ES-I3 (cell line): ENCODE measurements around the gene TMEM59.
"Not testable (repeated sequence)": the region's sequence is repeated elsewhere in the genome, so short reads cannot be mapped to it uniquely, and the experiment has no call there.

ENCODE experiments used
- H3K36me3 ChIP-seq: 2 replicates; pipeline ENCODE4 v1.6.1; 2013; ENCODE audit warnings: mild to moderate bottlenecking, low read length, control low read depth, moderate library complexity; ENCODE audit not compliant: insufficient read depth
- H3K4me1 ChIP-seq: 2 replicates; pipeline ENCODE4 v1.6.1; 2013; ENCODE audit warnings: mild to moderate bottlenecking, control low read depth, low read length; ENCODE audit not compliant: insufficient read depth
- H3K9ac ChIP-seq: 2 replicates; pipeline ENCODE4 v1.6.1; 2013; ENCODE audit warnings: low read depth, mild to moderate bottlenecking, low read length, moderate library complexity
- H3K9me3 ChIP-seq: 2 replicates; pipeline ENCODE4 v1.6.1; 2013; ENCODE audit warnings: mild to moderate bottlenecking, low read length, moderate library complexity; ENCODE audit not compliant: control insufficient read depth, insufficient read depth

The TMEM59 gene

DNA sequence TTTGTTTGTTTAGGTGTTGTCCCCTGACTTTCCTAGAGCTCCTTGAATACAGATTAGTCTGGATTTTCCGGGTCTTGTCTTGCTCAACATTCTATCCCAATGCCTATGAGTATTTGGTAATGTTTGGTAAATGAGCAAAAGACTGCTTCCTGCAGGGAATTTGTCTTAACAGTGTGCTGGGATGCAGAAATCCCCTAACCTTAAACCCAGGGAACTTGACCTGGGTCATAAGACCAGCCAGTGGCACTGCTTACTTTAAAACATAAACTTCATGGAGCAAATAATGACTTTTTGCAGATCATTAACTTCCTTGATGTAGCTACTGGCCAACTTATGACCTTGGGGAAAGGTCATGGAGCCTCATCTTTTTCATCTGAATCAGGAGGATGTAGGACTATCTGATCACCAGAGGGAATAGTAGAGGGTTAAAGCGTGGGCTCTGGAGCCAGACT, 27.6 kb upstream of the TMEM59 start:
- H3K4me1 ChIP-seq: no peaks in the 10 kb centered on the region
- no peaks in the 10 kb centered on the region for H3K9me3 ChIP-seq
- no peak overlapping the region for H3K9ac ChIP-seq
- H3K36me3 ChIP-seq: no peaks in the 10 kb centered on the region

DNA sequence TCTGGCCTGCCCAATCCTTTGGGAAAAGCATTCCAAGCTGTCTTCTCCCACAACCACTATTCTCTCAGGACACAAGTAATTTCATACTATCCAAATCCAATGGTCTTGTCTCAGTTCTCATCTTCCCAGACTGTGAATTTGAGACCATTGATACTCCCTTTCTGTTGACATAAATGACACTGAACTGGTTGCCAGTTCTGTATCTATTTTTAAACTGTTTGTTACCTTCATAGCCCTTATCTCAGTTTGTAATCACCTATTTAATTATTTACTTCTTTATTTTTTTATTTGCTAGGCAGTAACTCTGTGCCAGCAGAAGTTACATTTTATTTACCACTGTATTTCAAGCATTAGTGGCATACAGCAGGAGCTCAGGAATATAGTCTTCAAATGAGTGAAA, 24.4 kb upstream of the TMEM59 start:
- Histone ChIP-seq H3K9me3 (no peaks in the 10 kb centered on the region), H3K4me1 (no peaks in the 10 kb centered on the region), H3K36me3 (no peaks in the 10 kb centered on the region), H3K9ac (no peak overlapping the region)

DNA sequence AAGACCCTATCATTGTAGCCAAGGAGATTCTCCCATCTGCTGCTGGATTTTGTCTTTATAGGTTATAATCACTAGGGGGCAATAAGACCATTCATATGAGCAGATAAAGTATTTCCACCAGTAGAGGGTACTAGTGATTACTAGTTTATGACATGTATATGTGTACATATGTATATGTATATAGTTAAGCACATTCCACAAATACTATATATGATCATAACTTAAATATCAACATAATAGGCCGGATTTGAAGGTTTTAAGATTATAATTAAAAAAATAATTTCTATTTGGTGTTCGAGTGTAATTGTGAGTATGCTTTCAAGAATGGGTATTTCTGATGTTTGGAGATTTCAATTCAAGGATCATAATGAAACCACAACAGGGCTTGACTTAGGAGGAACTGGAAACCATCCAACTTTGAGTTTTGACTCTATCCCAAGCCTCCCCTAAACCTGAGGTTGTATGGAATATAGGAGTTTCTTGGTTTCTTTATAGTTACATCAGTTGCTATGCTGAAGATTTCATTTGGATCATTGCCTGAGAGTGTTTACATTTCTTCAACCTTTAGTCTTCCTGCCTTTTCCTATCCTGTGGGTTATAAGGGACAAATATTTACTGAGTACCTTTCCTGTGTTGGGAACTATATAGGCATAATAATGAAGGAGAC, 17.3 kb upstream of the TMEM59 start:
- Histone ChIP-seq H3K4me1 (no peaks in the 10 kb centered on the region), H3K9me3 (no peaks in the 10 kb centered on the region), H3K36me3 (no peaks in the 10 kb centered on the region), H3K9ac (no peak overlapping the region)

DNA sequence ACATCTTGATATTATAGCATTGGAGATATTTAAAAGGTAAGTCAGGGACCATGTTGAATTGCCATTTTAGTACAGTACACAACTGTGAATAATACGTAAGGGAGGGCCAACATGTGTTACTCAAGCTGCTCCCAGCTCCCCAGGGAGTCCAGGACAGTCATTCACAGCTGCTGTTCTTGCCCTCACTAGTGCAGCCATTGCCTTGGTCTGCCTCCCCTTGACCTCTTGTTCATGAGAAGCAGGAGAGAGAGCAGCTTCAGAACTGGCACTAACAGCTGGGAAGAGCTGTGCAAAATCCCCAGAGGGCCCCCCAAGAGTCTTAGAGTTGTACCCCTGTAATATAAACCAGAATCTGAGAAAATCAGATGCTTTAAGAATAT, 16.8 kb upstream of the TMEM59 start:
- Histone ChIP-seq H3K4me1 (no peaks in the 10 kb centered on the region), H3K9me3 (no peaks in the 10 kb centered on the region), H3K36me3 (no peaks in the 10 kb centered on the region), H3K9ac (no peak overlapping the region)

DNA sequence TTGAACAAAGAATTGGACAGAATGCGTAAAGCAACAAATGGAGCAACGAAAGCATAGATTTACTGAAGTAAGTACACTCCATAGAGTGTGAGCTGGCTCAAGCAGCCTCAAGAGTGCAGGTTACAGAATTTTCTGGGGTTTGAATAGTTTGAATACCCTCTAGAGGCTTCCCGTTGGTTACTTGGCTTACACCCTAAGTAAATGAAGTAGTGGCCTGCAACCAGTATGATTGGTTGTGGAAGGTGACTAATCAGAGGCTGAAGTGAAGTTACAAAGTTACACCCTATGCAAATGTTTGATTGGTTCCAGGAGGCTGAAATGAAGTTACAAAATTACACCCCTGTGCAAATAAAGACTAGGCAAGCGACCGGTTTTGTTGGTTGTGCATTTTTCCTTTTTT, 11.3 kb upstream of the TMEM59 start:
- Histone ChIP-seq H3K9ac (no peak overlapping the region), H3K9me3 (no peaks in the 10 kb centered on the region), H3K36me3 (no peaks in the 10 kb centered on the region), H3K4me1 (no peaks in the 10 kb centered on the region)

DNA sequence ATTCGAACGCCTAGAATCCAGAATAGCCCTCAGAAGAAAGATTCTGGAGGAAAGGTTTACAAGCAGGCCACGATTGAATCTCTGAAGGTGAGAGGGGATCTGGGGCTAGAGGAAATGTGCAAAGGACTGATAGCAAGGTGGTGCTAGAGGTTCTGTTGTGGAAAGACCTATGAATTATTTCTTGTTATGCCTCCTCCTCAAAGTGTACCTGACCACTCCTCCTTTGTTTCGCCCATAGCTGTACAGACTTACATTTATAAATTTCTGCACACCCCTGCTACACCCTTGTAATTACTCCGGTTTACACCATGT, 1.4 kb upstream of the TMEM59 start:
- peaks cover 8% of the 10 kb centered on the region; the same call in 1 of the 2 replicates for H3K4me1 ChIP-seq
- no peaks in the 10 kb centered on the region for H3K9me3 ChIP-seq
- H3K9ac ChIP-seq: peak overlapping the region; percentile 65
- no peaks in the 10 kb centered on the region; the same call in 1 of the 2 replicates for H3K36me3 ChIP-seq

DNA sequence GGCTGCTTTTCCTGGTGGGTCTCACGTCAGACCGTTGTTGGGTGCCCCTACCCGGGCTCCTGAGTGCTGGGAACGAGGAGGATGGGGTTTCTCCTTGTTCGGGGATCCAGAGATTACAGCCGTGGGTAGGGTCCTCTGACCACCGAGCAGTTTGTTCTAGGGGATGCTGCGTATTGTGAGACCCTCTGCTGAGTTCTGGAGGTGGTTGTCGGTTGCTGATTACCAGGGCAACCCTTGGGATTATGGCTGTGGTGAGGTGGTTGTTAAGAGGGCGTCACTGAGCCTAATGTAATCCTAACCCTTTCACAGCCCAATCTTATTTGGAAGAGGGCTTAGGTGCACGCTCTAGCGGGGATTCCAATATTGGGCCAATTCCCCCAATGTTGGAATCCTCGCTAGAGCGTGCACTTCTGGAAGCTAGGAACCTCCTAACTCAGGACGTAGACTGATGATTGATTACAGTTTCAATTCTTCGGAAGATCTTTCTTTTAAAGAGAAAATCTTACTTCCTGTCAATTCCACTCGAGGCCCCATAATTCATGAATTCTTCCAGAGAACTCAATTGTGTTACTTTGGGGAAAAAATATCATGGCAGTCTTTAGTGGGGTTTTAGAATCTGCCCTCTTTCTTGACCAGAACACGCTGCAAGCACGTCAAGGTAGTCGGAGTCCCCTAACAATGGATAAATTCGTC, 887 bp upstream of the TMEM59 start:
- Histone ChIP-seq H3K4me1 (peaks cover 8% of the 10 kb centered on the region; the same call in 1 of the 2 replicates), H3K9ac (peak overlapping the region; percentile 65), H3K9me3 (no peaks in the 10 kb centered on the region), H3K36me3 (no peaks in the 10 kb centered on the region; the same call in 1 of the 2 replicates)

DNA sequence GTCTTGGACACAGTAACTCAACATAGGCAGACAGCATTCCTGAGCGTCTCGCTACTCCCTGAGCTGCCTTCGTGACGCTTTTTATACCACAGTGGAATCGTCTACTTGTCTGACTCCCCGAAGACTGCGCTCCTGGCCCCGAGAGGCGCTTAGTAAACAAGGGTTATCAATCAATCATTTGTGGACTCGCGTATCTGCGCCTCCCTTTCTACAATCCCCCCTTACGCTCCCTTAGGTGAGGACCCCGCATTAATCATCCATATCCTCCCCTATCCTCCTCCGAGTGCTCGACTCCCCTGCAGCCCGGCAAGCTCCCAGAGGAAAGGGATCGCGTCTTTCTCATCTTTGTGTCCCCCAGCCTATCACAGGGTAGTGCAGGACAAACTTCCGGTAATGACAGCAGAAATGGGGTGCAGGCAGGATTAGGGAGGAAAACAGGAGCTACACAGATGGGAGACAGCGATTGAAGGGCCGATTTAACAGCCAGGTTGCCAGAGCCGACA, 522 bp downstream of the TMEM59 start:
- H3K36me3 ChIP-seq: no peaks in the 10 kb centered on the region; the same call in 1 of the 2 replicates
- peaks cover 8% of the 10 kb centered on the region; the same call in 1 of the 2 replicates for H3K4me1 ChIP-seq
- H3K9ac ChIP-seq: peak overlapping the region; percentile 65
- no peaks in the 10 kb centered on the region for H3K9me3 ChIP-seq

DNA sequence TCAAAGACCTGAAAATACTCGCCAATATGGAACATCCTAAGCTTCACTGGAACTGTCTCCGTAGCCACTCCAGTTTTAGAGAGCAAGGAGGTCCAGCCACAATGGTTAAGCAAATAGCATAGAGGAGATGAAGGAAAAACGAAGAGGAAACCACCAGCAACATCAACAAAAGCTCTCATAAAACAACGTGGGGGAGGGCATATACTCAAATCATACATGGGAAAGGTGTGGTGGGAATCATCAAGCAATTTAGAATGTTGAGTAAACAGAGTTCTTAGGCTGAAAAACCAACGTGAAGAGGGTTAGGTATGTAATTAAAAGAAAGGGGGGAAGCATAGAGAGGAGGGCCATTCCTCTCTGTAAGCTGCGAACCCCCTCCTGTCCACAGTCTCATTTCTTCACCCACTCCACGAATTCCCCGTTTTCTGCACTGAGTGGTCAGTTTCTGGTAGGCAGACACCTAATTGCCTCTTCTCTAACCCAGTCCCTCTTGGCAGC, 1.0 kb downstream of the TMEM59 start:
- Histone ChIP-seq H3K9me3 (no peaks in the 10 kb centered on the region), H3K9ac (peak overlapping the region; percentile 65), H3K36me3 (no peaks in the 10 kb centered on the region; the same call in 1 of the 2 replicates), H3K4me1 (peaks cover 8% of the 10 kb centered on the region; the same call in 1 of the 2 replicates)

DNA sequence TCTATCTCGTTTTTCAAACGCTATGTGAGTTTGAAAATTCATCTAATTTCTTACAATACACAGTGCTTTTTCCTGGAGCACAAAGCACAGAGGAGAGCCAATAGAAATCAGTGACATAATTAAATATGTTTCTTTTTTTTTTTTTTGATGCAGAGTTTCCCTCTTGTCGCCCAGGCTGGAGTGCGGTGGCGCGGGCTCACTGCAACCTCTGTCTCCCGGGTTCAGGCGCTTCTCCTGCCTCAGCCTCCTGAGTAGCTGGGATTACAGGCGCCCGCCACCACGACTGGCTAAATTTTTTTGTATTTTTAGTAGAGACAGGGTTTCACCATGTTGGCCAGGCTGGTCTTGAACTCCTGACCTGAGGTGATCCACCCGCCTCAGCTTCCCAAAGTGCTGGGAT, 2.6 kb downstream of the TMEM59 start:
- not testable (repeated sequence) for H3K9me3 ChIP-seq, H3K4me1 ChIP-seq, H3K9ac ChIP-seq, H3K36me3 ChIP-seq

DNA sequence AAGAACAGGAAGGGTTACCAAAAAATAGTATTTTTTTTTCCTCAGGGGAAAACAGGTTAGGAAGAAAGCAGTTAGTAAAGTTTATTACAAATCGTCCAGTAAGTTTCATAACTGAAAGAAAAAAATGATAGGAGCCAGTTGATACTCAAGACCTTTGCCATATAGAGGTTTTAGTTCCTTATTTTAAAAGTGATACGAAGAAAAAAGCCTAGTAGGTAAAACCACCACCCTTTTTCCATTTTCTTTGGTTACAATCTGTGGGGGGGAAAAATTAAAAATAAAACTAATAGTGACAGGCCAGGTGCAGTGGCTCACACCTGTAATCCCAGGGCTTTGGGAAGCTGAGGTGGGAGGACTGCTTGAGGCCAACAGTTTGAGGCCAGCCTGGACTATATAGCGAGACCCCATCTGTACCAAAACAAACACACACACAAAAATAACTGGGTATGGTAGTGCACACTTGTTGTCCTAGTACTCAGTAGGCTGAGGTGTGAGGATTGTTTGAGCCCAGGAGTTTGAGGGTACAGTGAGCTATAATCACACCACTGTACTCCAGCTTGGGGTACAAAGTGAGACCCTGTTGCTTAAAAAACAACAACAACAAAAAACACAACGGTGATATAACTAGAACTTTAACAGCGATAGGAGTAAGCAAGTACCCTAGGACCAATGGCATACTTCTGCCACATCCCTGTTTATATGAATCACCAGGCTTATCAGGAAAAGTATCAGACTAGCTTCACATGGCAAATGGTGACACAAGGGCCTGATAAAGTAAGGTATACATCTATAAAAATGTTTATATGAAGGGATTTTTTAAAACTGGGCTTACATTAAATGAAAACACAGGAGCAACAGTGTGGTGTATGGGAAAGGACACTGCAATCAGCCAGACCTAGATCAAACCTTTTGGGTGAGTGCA, 5.4 kb downstream of the TMEM59 start:
- H3K9ac ChIP-seq: no peak overlapping the region

DNA sequence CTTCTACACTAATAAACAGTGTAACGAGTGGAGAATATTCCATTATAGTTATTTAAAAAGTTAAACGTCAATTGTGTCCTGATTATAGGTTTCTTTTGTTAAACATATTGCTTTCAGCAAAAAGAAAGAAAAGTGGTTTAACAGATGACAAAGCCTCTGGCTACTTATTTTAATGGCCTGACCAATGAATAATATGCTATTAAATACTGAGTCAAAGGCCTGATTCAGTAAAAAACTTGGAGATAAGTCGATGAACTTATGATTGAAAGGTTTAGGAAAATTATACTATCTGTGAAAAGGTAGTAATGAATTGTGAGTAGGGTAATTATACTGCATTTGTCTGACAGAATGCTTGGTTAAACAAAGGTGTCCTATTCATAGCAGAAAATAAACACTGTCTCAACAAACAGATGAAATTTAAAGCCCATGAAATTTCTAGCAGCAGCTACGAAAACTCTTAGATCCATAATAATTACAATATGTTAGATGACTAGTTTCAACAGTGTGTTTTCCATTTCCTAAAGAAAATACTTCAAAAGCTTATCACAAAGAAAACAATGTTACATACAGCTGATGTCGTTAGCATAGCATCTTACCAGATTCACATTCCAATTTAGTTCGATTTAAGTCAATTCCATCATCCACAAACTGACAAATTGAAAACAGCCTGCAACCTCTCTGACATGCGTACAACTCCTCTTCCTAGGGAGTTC, 6.2 kb downstream of the TMEM59 start:
- H3K36me3 ChIP-seq: 0 out of 2 replicates have a peak, but pooled peaks cover 3% of the 10 kb centered on the region
- H3K9ac ChIP-seq: no peak overlapping the region
- H3K9me3 ChIP-seq: no peaks in the 10 kb centered on the region
- no peaks in the 10 kb centered on the region for H3K4me1 ChIP-seq

More for the DNA sequence above, 5.4 kb downstream of the TMEM59 start:
- H3K9me3 ChIP-seq: no peaks in the 10 kb centered on the region
- H3K4me1 ChIP-seq: no peaks in the 10 kb centered on the region
- no peaks in the 10 kb centered on the region for H3K36me3 ChIP-seq

DNA sequence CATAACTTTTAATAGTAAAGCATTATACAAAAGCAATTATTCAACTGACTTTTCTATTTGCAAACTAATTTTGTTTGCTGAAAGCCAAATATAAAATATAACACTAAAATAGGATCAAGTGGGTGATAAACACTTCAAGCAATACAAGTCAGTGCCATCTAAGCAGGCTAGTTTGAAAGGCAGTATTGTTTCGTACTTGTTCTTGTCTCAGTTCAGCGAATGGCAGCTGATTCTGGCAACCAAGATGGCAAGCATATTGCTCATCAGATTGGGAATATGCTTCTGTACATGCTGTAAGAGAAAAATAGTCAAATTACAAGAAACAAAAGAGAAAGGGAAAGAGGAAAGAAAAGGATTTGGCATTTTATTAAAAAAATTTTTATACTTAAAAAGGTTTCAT, 7.5 kb downstream of the TMEM59 start:
- Histone ChIP-seq H3K9me3 (no peaks in the 10 kb centered on the region), H3K4me1 (no peaks in the 10 kb centered on the region), H3K36me3 (0 out of 2 replicates have a peak, but pooled peaks cover 3% of the 10 kb centered on the region), H3K9ac (no peak overlapping the region)

DNA sequence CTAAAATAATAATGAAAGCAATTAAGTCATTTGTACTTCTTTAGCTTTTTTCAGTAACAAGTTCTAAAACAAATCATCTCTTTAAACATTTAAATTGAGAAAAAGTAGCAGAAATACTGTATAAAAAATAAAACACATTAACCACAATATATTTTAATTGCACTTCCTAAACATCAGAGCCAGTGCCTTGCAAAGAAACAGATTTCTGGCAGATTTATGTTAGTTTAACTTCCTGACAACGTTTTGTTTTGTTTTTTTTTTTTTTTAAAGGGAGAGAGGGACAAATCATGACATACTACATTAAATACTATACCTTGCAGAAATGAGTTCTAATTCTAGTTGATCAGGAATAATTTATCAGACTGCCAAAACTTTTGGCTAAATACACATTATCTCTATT, 11.2 kb downstream of the TMEM59 start:
- no peaks in the 10 kb centered on the region for H3K9me3 ChIP-seq
- H3K36me3 ChIP-seq: 0 out of 2 replicates have a peak, but pooled peaks cover 3% of the 10 kb centered on the region
- H3K9ac ChIP-seq: no peak overlapping the region
- no peaks in the 10 kb centered on the region for H3K4me1 ChIP-seq
